Measurements from ENCODE around the gene ARPC5L.

The ARPC5L gene

GRCh38 chr9:124868511-124869465 is 6.9 kb downstream of the ARPC5L start:
- DNase-seq (ENCODE audit: low spot score): peak; percentile 94

GRCh38 chr9:124869466-124869985 is 7.6 kb downstream of the ARPC5L start:
- DNase-seq (ENCODE audit: low spot score): peak; percentile 48

GRCh38 chr9:124869986-124870560 is 8.1 kb downstream of the ARPC5L start:
- DNase-seq (ENCODE audit: low spot score): peak; percentile 69

GRCh38 chr9:124870723-124871122 is 8.8 kb downstream of the ARPC5L start:
- DNase-seq (ENCODE audit: low spot score): peak; percentile 37

GRCh38 chr9:124871156-124871561 is 9.2 kb downstream of the ARPC5L start:
- no peak for DNase-seq (ENCODE audit: low spot score)

GRCh38 chr9:124873664-124874063 is 11.7 kb downstream of the ARPC5L start:
- no peak for DNase-seq (ENCODE audit: low spot score)

GRCh38 chr9:124875501-124875900 is 13.6 kb downstream of the ARPC5L start:
- no peak for DNase-seq (ENCODE audit: low spot score)

GRCh38 chr9:124877021-124877782 is 15.3 kb downstream of the ARPC5L start:
- DNase-seq (ENCODE audit: low spot score): no peak

- DNase-seq (ENCODE audit: low spot score): no peak
Measured at GRCh38 chr9:124878021-124878420, 16.1 kb downstream of the ARPC5L start.

- no peak for DNase-seq (ENCODE audit: low spot score)
Measured at GRCh38 chr9:124878518-124878917, 16.6 kb downstream of the ARPC5L start.

- DNase-seq (ENCODE audit: low spot score): no peak
Measured at GRCh38 chr9:124879226-124879625, 17.3 kb downstream of the ARPC5L start.

GRCh38 chr9:124880501-124880900 is 18.6 kb downstream of the ARPC5L start:
- peak; percentile 63 for DNase-seq (ENCODE audit: low spot score)

- no peak for DNase-seq (ENCODE audit: low spot score)
Measured at GRCh38 chr9:124881138-124881743, 19.3 kb downstream of the ARPC5L start.

GRCh38 chr9:124882231-124882630 is 20.3 kb downstream of the ARPC5L start:
- DNase-seq (ENCODE audit: low spot score): no peak

- DNase-seq (ENCODE audit: low spot score): no peak
Measured at GRCh38 chr9:124884376-124884775, 22.4 kb downstream of the ARPC5L start.

- DNase-seq (ENCODE audit: low spot score): no peak
Measured at GRCh38 chr9:124885551-124885950, 23.6 kb downstream of the ARPC5L start.

GRCh38 chr9:124886461-124886860 is 24.5 kb downstream of the ARPC5L start:
- DNase-seq (ENCODE audit: low spot score): no peak

- no peak for DNase-seq (ENCODE audit: low spot score)
Measured at GRCh38 chr9:124886866-124887492, 25.0 kb downstream of the ARPC5L start.

- DNase-seq (ENCODE audit: low spot score): no peak
Measured at GRCh38 chr9:124887832-124888231, 25.9 kb downstream of the ARPC5L start.

- no peak for DNase-seq (ENCODE audit: low spot score)
Measured at GRCh38 chr9:124889006-124889405, 27.1 kb downstream of the ARPC5L start.

- DNase-seq (ENCODE audit: low spot score): no peak
Measured at GRCh38 chr9:124890179-124890578, 28.2 kb downstream of the ARPC5L start.

All from NAMALWA (cell line).